Adrenal gland (tissue), 5 donors: Measurements from ENCODE around the gene RPRD1A.

Experiments used
- CTCF ChIP-seq, 6 experiments: fragments of 450-650 bp in 4 of 6; fragments of 200-600 bp in 2 of 6; sonication (generic) in 1 of 6; IDR thresholded peaks; 1 replicate in 5 of 6; 2 replicates in 1 of 6; pipeline versions ENCODE4 v1.5.1 to v1.8.0; 2016 to 2021; ENCODE audit warnings: antibody characterized with exemption in 6 of 6, mild to moderate bottlenecking in 2 of 6, moderate library complexity in 1 of 6
- POLR2A ChIP-seq, 2 donors: fragments of 450-650 bp; IDR thresholded peaks; one replicate each; pipeline ENCODE4 v1.6.1; 2017; ENCODE audit warnings: antibody characterized with exemption in 2 of 2, mild to moderate bottlenecking in 2 of 2, moderate library complexity in 1 of 2
- donor health status: DM: no; HTN: no; CAD: no.

- TF ChIP-seq CTCF (IDR thresholded peaks at IDR 0.05) (no peak), POLR2A (IDR thresholded peaks at IDR 0.05) (no peak)
Measured at GRCh38 chr18:36114251-36114650, 46.9 kb upstream of the RPRD1A start.
